AG10803 (cell line): Measurements from ENCODE around the gene BABAM2.

Source experiments
- DNase-seq: peaks from one replicate; pipeline ENCODE4 v3.0.0; 2010; ENCODE audit warnings: low read depth
- H3K4me3 ChIP-seq: 2 replicates; pipeline ENCODE4 v1.5.1; 2011; ENCODE audit warnings: mild to moderate bottlenecking, low read length, control low read depth
- TF ChIP-seq, protein P1 (sequence below): conservative IDR thresholded peaks from 2 replicates; pipeline ENCODE4 v1.5.1; 2011; ENCODE audit warnings: mild to moderate bottlenecking, low read length, control low read depth, inconsistent platforms

BABAM2 gene

DNA sequence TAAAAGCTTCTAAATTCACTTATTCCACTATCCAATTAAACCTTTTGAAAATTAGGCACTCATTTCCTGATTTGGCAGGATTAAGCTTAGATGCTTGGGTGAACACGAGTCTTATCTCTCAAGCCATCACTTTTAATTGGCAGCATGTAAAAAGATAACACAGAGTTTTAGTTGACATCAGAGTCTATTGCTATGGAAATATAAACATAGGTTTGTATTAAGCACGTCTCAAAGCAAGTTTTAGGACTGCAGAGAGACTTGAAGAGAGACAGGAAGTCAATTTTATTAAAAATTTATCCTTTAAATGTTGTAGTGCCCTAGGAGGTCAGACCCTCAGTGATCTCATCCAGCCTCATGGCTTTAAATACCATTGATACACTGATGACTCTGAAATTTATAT is 5.9 kb upstream of the BABAM2 start:
- no peak for DNase-seq
- H3K4me3 ChIP-seq = no peak overlapping the region
- TF ChIP-seq, protein P1, sequence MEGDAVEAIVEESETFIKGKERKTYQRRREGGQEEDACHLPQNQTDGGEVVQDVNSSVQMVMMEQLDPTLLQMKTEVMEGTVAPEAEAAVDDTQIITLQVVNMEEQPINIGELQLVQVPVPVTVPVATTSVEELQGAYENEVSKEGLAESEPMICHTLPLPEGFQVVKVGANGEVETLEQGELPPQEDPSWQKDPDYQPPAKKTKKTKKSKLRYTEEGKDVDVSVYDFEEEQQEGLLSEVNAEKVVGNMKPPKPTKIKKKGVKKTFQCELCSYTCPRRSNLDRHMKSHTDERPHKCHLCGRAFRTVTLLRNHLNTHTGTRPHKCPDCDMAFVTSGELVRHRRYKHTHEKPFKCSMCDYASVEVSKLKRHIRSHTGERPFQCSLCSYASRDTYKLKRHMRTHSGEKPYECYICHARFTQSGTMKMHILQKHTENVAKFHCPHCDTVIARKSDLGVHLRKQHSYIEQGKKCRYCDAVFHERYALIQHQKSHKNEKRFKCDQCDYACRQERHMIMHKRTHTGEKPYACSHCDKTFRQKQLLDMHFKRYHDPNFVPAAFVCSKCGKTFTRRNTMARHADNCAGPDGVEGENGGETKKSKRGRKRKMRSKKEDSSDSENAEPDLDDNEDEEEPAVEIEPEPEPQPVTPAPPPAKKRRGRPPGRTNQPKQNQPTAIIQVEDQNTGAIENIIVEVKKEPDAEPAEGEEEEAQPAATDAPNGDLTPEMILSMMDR = no peak

- DNase-seq = no peak
- TF ChIP-seq, protein P1 = no peak
- H3K4me3 ChIP-seq = no peak overlapping the region
Observed at GRCh38 chr2:27885234-27885633, 5.3 kb upstream of the BABAM2 start.

- TF ChIP-seq, protein P1 = no peak
- peak; percentile 57 for DNase-seq
- no peak overlapping the region for H3K4me3 ChIP-seq
Observed at GRCh38 chr2:27885661-27886060, 4.9 kb upstream of the BABAM2 start.

DNA sequence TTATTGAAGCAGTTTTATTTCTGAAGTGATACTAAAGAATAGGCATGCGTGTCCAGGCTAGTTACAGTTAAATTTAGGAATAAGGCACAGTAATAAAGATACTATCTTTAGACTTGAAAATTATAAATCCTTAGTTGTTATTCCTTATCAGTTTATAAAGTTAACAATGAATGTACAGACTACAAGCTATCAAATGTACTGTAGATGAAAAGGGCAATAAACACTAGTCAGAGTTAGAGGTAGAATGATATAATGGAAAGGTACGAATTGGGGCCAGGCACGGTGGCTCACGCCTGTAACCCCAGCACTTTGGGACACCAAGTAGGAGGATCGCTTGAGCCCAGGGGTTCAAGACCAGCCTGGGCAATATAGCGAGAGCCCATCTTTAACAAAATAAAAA is 4.2 kb upstream of the BABAM2 start:
- TF ChIP-seq, protein P1 = no peak
- no peak for DNase-seq
- no peak overlapping the region for H3K4me3 ChIP-seq

DNA sequence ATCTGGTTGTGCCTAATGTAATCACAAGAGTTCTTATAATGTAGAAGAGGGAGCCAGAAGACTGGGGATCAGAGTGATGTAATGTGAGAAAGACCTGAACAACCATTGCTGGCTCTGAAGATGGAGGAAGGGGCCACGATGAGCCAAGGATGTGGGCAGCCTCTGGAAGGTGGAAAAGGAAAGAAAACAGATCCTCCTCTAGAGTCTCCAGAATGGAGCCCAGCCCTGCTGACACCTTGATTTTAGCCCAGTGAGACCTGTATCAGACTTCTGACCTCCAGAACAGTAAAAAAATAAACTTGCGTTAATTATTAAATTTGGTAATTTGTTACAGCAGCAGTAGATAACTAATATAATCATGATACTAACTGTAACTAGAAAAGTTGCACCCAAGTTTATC is 3.4 kb upstream of the BABAM2 start:
- TF ChIP-seq, protein P1 = no peak
- no peak overlapping the region for H3K4me3 ChIP-seq
- DNase-seq = no peak

- TF ChIP-seq, protein P1 = no peak
- no peak overlapping the region for H3K4me3 ChIP-seq
- no peak for DNase-seq
Observed at GRCh38 chr2:27887830-27888229, 2.7 kb upstream of the BABAM2 start.

GRCh38 chr2:27888790-27889189 is 1.7 kb upstream of the BABAM2 start:
- peak; percentile 86 for DNase-seq
- TF ChIP-seq, protein P1 = no peak
- peak overlapping the region; percentile 90 for H3K4me3 ChIP-seq
